HepG2 (cell line): ENCODE data around the gene FBLIM1. TPM values are rescaled to one million over a fixed set of nuclear protein-coding genes. Genes with fewer than 3 reads are reported as not detected.
A peak's percentile ranks its signal among the peaks of the same experiment; 100 is the strongest.

Experiments used
- DR1 ChIP-seq: sonication (generic); formaldehyde crosslinking; IDR thresholded peaks from 2 replicates; pipeline ENCODE4 v1.8.0; 2021; ENCODE audit warnings: mild to moderate bottlenecking, missing genetic modification reagents, inconsistent platforms
- ETV6 ChIP-seq: sonication (generic); formaldehyde crosslinking; conservative IDR thresholded peaks from 2 replicates; pipeline ENCODE4 v1.4.0; 2020; ENCODE audit warnings: missing genetic modification reagents
- GATAD2A ChIP-seq: IDR thresholded peaks from 2 replicates; pipeline ENCODE4 v1.6.1; 2016
- GMEB1 ChIP-seq: sonication (generic); formaldehyde crosslinking; IDR thresholded peaks from 2 replicates; pipeline ENCODE4 v1.5.1; 2020; ENCODE audit warnings: missing genetic modification reagents, mild to moderate bottlenecking, borderline replicate concordance
- KDM4B ChIP-seq: sonication (generic); formaldehyde crosslinking; IDR thresholded peaks from 2 replicates; pipeline ENCODE4 v1.4.0; 2020; ENCODE audit warnings: missing genetic modification reagents
- KLF12 ChIP-seq: sonication (generic); formaldehyde crosslinking; IDR thresholded peaks from 2 replicates; pipeline ENCODE4 v1.4.0; 2020; ENCODE audit warnings: missing genetic modification reagents, borderline replicate concordance
- MTERF4 ChIP-seq: sonication (generic); formaldehyde crosslinking; IDR thresholded peaks from 2 replicates; pipeline ENCODE4 v1.8.0; 2023; ENCODE audit warnings: mild to moderate bottlenecking, missing genetic modification reagents
- NFATC3 ChIP-seq: sonication (generic); formaldehyde crosslinking; IDR thresholded peaks from 2 replicates; pipeline ENCODE4 v1.5.1; 2020; ENCODE audit warnings: mild to moderate bottlenecking, missing genetic modification reagents
- NKX3-1 ChIP-seq: sonication (generic); formaldehyde crosslinking; IDR thresholded peaks from 2 replicates; pipeline ENCODE4 v1.5.0; 2020; ENCODE audit warnings: missing genetic modification reagents
- SETDB1 ChIP-seq: sonication (generic); formaldehyde crosslinking; IDR thresholded peaks from 2 replicates; pipeline ENCODE4 v1.5.1; 2020; ENCODE audit warnings: missing genetic modification reagents, mild to moderate bottlenecking, borderline replicate concordance
- ZNF18 ChIP-seq: sonication (generic); formaldehyde crosslinking; IDR thresholded peaks from 2 replicates; pipeline ENCODE4 v1.8.0; 2022; ENCODE audit warnings: mild to moderate bottlenecking, missing genetic modification reagents; ENCODE audit not compliant: insufficient replicate concordance
- ZNF232 ChIP-seq: sonication (generic); formaldehyde crosslinking; IDR thresholded peaks from 2 replicates; pipeline ENCODE4 v1.4.0; 2020; ENCODE audit warnings: missing genetic modification reagents, borderline replicate concordance
- ZNF414 ChIP-seq: sonication (generic); formaldehyde crosslinking; IDR thresholded peaks from 2 replicates; pipeline ENCODE4 v1.5.0; 2020; ENCODE audit warnings: missing genetic modification reagents
- ZNF451 ChIP-seq: sonication (generic); formaldehyde crosslinking; IDR thresholded peaks from 2 replicates; pipeline ENCODE4 v1.5.0; 2020; ENCODE audit warnings: mild to moderate bottlenecking, missing genetic modification reagents
- ZNF577 ChIP-seq: sonication (generic); formaldehyde crosslinking; IDR thresholded peaks from 2 replicates; pipeline ENCODE4 v1.4.0; 2020; ENCODE audit warnings: mild to moderate bottlenecking, low read depth, missing genetic modification reagents, borderline replicate concordance
- ZNF639 ChIP-seq: conservative IDR thresholded peaks from 2 replicates; pipeline ENCODE4 v1.6.1; 2018; ENCODE audit warnings: missing genetic modification reagents
- ZNF784 ChIP-seq: sonication (generic); formaldehyde crosslinking; IDR thresholded peaks from 2 replicates; pipeline ENCODE4 v1.5.1; 2020; ENCODE audit warnings: missing genetic modification reagents, mild to moderate bottlenecking, borderline replicate concordance
- ZNF800 ChIP-seq: sonication (generic); formaldehyde crosslinking; IDR thresholded peaks from 2 replicates; pipeline ENCODE4 v1.4.0; 2020; ENCODE audit warnings: missing genetic modification reagents
- ZNF878 ChIP-seq: sonication (generic); formaldehyde crosslinking; IDR thresholded peaks from 2 replicates; pipeline ENCODE4 v1.8.1; 2023; ENCODE audit warnings: mild to moderate bottlenecking, missing genetic modification reagents, moderate library complexity
- polyA plus RNA-seq, 8 experiments: library from polyadenylated mRNA; depleted of rRNA in 3 of 8; stranded (reverse) in 7 of 8; unstranded in 1 of 8; fragments of >200 nt; fragmentation: Illumina TruSeq in 4 of 8; extraction: Trizol in 4 of 8; gene quantifications; 2 replicates each; pipeline versions ENCODE4 v1.2.1 to v1.2.3, GENCODE V29; 2011 to 2016; ENCODE audit warnings: low read depth in 4 of 8, missing spikeins in 1 of 8, mixed read lengths in 1 of 8; ENCODE audit not compliant: insufficient read depth in 1 of 8
- total RNA-seq, 5 experiments: library from RNA; depleted of rRNA; stranded (reverse); fragments of >200 nt; fragmentation: Illumina TruSeq; extraction: Trizol; gene quantifications; 2 replicates each; pipeline ENCODE4 v1.2.3, GENCODE V29; 2016; ENCODE audit warnings: low read depth in 1 of 5

FBLIM1 gene
- total and polyA plus RNA-seq, 2 of the 13 experiments (the other 11 are each of a cell fraction or from before 2014, with no cell fraction given): 10.6 to 23.0 TPM

- no peak for TF ChIP-seq ZNF414 (CRISPR knock-in tag)
- TF ChIP-seq DR1 (CRISPR knock-in tag): peak; percentile 48; the same call in 1 of the 2 replicates
- TF ChIP-seq SETDB1 (CRISPR knock-in tag): no peak
- 0 out of 2 replicates have a peak, but pooled peaks have one; percentile 18 for TF ChIP-seq ZNF451 (CRISPR knock-in tag)
- TF ChIP-seq ETV6 (CRISPR knock-in tag): peak; percentile 54; the same call in 1 of the 2 replicates
- TF ChIP-seq ZNF639 (CRISPR knock-in tag): peak; percentile 92
- no peak for TF ChIP-seq MTERF4 (CRISPR knock-in tag)
- TF ChIP-seq ZNF232 (CRISPR knock-in tag): peak; percentile 83; the same call in 1 of the 2 replicates
- TF ChIP-seq KLF12 (CRISPR knock-in tag): peak; percentile 91
- TF ChIP-seq ZNF800 (CRISPR knock-in tag): no peak; the same call in 1 of the 2 replicates
- no peak; the same call in 1 of the 2 replicates for TF ChIP-seq GMEB1 (CRISPR knock-in tag)
- TF ChIP-seq KDM4B (CRISPR knock-in tag): 0 out of 2 replicates have a peak, but pooled peaks have one; percentile 22
- TF ChIP-seq ZNF878 (CRISPR knock-in tag): peak; percentile 91
- TF ChIP-seq NKX3-1: peak; percentile 85
- no peak for TF ChIP-seq ZNF577
- no peak for TF ChIP-seq ZNF18
- TF ChIP-seq GATAD2A (CRISPR knock-in tag): peak; percentile 45; the same call in 1 of the 2 replicates
- TF ChIP-seq NFATC3 (CRISPR knock-in tag): no peak
- TF ChIP-seq ZNF784 (CRISPR knock-in tag): no peak
Observed at GRCh38 chr1:15834406-15835204, 76.0 kb downstream of the FBLIM1 start (continued).
